Fibroblast of skin of scalp (primary cell): ENCODE measurements around the gene PLXNC1.

ENCODE experiments used
- DNase-seq: peaks from one replicate; pipeline ENCODE4 v3.0.0-alpha.2; 2013

PLXNC1 gene

GRCh38 chr12:94266796-94267536 lies 118.6 kb downstream of the PLXNC1 start:
- peak; percentile 93 for DNase-seq

- no peak for DNase-seq
Measured at GRCh38 chr12:94267537-94267872, 119.1 kb downstream of the PLXNC1 start.

GRCh38 chr12:94267921-94268471 lies 119.6 kb downstream of the PLXNC1 start:
- DNase-seq = peak; percentile 77

DNA sequence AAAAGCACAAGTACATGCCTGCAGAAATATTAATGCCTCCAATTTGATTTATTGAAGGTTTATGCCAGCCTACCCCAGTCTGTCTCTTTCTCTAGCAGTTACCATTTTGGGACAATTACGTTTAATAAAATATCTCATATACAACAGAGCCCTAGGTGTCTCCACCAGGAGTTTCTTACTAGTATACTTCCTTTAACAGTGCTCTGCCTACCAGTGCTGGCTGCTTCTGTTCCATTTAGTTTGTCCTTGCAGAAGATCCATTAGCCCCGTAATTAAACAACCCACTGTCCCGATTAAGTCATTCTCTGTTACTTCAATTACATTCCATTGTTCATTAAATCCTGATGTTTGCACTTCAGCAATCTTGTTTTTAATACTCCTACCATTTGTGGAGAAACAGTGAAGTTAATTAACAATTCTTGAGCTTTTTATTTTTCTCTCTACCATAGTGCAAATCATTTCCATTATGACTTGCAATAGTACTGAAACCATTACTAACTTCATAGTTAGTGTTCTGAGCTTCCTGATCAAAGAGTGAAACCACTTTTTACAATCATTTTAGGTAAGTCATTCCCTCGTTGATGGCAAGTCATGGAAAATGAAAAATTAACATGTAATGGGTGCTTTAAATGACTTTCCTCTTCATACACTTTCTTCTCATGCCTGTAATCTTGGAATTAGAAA lies 121.1 kb downstream of the PLXNC1 start:
- no peak for DNase-seq

- no peak for DNase-seq
Measured at GRCh38 chr12:94271351-94271750, 123.0 kb downstream of the PLXNC1 start.

DNA sequence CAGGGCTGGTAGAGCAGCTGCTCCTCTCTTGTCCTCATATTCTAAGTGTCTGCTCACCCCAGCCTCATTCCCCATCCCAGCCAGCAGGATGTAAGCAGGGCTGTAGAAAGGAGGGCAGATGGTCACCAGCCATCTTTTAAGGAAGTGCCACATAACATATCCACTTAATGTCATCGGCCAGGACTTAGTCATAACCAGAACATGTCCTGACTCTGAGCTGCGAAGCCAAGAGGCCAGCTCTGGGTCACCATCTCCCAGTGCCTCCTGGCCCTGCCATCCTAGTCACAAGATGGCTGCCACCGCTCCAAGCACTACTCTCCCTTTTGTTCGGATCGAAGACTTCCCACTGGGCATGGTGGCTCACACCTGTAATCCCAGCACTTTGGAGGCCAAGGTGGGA lies 123.9 kb downstream of the PLXNC1 start:
- no peak for DNase-seq

GRCh38 chr12:94273272-94273671 lies 124.9 kb downstream of the PLXNC1 start:
- DNase-seq = no peak

GRCh38 chr12:94276725-94277124 lies 128.3 kb downstream of the PLXNC1 start:
- DNase-seq = no peak

GRCh38 chr12:94277426-94278000 lies 129.1 kb downstream of the PLXNC1 start:
- no peak for DNase-seq

GRCh38 chr12:94280063-94280462 lies 131.7 kb downstream of the PLXNC1 start:
- no peak for DNase-seq

- DNase-seq = no peak
Measured at GRCh38 chr12:94282675-94283074, 134.3 kb downstream of the PLXNC1 start.

- DNase-seq = no peak
Measured at GRCh38 chr12:94284046-94284445, 135.7 kb downstream of the PLXNC1 start.

GRCh38 chr12:94284859-94285258 lies 136.5 kb downstream of the PLXNC1 start:
- DNase-seq = no peak

- no peak for DNase-seq
Measured at GRCh38 chr12:94285943-94286582, 137.7 kb downstream of the PLXNC1 start.

- DNase-seq = no peak
Measured at GRCh38 chr12:94286583-94287244, 138.3 kb downstream of the PLXNC1 start.

- DNase-seq = no peak
Measured at GRCh38 chr12:94287245-94287628, 138.9 kb downstream of the PLXNC1 start.

- DNase-seq = peak; percentile 87
Measured at GRCh38 chr12:94289461-94290312, 141.3 kb downstream of the PLXNC1 start.

- DNase-seq = no peak
Measured at GRCh38 chr12:94290353-94290752, 142.0 kb downstream of the PLXNC1 start.

DNA sequence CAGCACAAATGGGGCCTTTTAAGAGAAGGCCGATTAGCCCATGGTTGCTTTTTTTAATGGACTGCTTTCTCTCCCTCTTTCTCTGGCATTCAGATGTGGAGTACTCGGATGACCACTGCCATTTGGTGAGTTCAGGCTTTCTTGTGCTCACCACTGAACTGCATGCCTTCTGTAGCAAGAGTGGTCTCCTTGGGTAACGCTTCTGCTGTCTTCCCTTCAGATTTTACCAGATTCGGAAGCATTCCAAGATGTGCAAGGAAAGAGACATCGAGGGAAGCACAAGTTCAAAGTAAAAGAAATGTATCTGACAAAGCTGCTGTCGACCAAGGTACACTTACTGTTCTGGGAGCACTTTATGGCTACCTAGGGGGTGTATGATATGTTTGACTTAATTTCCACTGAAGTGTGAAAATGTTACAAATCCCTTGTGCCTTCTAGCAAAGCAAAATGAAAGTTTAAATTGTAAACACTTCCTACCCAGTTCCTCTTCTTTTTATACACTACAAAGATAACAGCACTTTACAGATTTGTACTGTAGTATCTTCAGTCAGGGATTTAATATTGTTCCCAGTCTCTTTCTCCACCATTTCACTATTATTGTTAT lies 148.8 kb downstream of the PLXNC1 start:
- DNase-seq = no peak

GRCh38 chr12:94297876-94298505 lies 149.6 kb downstream of the PLXNC1 start:
- DNase-seq = no peak

GRCh38 chr12:94299846-94300245 lies 151.5 kb downstream of the PLXNC1 start:
- no peak for DNase-seq
